ENCODE results near the gene MAGT1.
"Not testable (repeated sequence)": the region's sequence is repeated elsewhere in the genome, so short reads cannot be mapped to it uniquely, and the experiment has no call there.

MAGT1 gene

GRCh38 chrX:77894921-77895886, at the start of gene MAGT1:
Gene MAGT1 (minus strand): TSS chrX:77895435. CDS start chrX:77895410, 25 bp downstream.
- DNase-seq, result peak; percentile 96

- DNase-seq, result not testable (repeated sequence)
These were observed 49.8 kb upstream of the MAGT1 start for GRCh38 chrX:77945031-77945430.

GRCh38 chrX:77938083-77938680, 42.9 kb upstream of the MAGT1 start:
- DNase-seq, result no peak

- DNase-seq, result no peak
These were observed 42.1 kb upstream of the MAGT1 start for GRCh38 chrX:77937291-77937690.

GRCh38 chrX:77936299-77936698, 41.1 kb upstream of the MAGT1 start:
- DNase-seq, result no peak

- DNase-seq, result no peak
These were observed 40.7 kb upstream of the MAGT1 start for GRCh38 chrX:77935886-77936285.

GRCh38 chrX:77930581-77930980, 35.3 kb upstream of the MAGT1 start:
- no peak for DNase-seq

GRCh38 chrX:77925764-77926163, 30.5 kb upstream of the MAGT1 start:
- DNase-seq, result no peak

GRCh38 chrX:77924320-77924859, 29.2 kb upstream of the MAGT1 start:
- no peak for DNase-seq

- no peak for DNase-seq
These were observed 27.6 kb upstream of the MAGT1 start for GRCh38 chrX:77922787-77923186.

GRCh38 chrX:77919370-77919769, 24.1 kb upstream of the MAGT1 start:
- not testable (repeated sequence) for DNase-seq

GRCh38 chrX:77918568-77918967, 23.3 kb upstream of the MAGT1 start:
- DNase-seq, result no peak

- DNase-seq, result peak in 1 of 2 donors; percentile 33
These were observed 22.2 kb upstream of the MAGT1 start for GRCh38 chrX:77917294-77917933.

GRCh38 chrX:77910108-77910840, 15.0 kb upstream of the MAGT1 start, which contains the start of gene ATP7A:
Gene ATP7A (plus strand): TSS chrX:77910693. CDS start chrX:77971642, 60,949 bp downstream.
- DNase-seq, result peak; percentile 94 to 95

GRCh38 chrX:77901506-77901905, 6.3 kb upstream of the MAGT1 start:
- DNase-seq, result no peak

- DNase-seq, result no peak
These were observed 5.5 kb upstream of the MAGT1 start for GRCh38 chrX:77900688-77901087.

GRCh38 chrX:77899081-77899828, 4.0 kb upstream of the MAGT1 start, which contains the start of gene COX7B:
Gene COX7B (plus strand): TSS chrX:77899468. CDS start chrX:77899554, 86 bp downstream.
- peak; percentile 85 to 95 for DNase-seq

GRCh38 chrX:77893713-77894112, 1.5 kb downstream of the MAGT1 start:
- DNase-seq, result no peak

GRCh38 chrX:77892887-77893286, 2.3 kb downstream of the MAGT1 start:
- DNase-seq, result no peak

GRCh38 chrX:77881418-77881817, 13.8 kb downstream of the MAGT1 start:
- DNase-seq, result not testable (repeated sequence)

- no peak for DNase-seq
These were observed 19.9 kb downstream of the MAGT1 start for GRCh38 chrX:77875372-77875771.

Measured in CD4-positive, alpha-beta T cell treated with Interferon alpha-2 for 1 hour (primary cell).